ENCODE data around the gene SPX.

Gene SPX

DNA sequence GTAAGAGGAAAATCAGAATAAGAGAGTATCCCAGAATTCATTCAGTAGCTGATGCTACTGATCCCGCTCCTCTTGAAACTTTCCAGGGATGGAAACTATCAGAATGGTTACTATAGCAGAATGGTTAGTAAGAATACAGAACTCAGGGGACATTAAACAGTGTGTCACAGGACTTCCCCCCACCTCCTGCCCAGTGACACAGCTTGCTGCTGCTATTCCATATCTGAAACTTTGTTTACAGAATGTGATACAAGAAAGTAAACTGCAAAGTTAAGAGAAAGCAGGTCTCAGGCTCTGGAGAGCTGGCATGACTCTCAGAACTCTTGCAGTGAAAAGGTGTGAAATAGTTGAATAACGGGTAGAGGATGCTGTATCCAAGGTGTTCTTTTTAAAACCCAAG, 3.4 kb downstream of the SPX start:
- H3K4me3 ChIP-seq (ENCODE audit: low read depth, low read length): no peak overlapping the region
- TF ChIP-seq, protein P1, sequence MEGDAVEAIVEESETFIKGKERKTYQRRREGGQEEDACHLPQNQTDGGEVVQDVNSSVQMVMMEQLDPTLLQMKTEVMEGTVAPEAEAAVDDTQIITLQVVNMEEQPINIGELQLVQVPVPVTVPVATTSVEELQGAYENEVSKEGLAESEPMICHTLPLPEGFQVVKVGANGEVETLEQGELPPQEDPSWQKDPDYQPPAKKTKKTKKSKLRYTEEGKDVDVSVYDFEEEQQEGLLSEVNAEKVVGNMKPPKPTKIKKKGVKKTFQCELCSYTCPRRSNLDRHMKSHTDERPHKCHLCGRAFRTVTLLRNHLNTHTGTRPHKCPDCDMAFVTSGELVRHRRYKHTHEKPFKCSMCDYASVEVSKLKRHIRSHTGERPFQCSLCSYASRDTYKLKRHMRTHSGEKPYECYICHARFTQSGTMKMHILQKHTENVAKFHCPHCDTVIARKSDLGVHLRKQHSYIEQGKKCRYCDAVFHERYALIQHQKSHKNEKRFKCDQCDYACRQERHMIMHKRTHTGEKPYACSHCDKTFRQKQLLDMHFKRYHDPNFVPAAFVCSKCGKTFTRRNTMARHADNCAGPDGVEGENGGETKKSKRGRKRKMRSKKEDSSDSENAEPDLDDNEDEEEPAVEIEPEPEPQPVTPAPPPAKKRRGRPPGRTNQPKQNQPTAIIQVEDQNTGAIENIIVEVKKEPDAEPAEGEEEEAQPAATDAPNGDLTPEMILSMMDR (IDR thresholded peaks at IDR 0.05; ENCODE audit: borderline replicate concordance, insufficient read depth, low read depth, low read length): no peak

DNA sequence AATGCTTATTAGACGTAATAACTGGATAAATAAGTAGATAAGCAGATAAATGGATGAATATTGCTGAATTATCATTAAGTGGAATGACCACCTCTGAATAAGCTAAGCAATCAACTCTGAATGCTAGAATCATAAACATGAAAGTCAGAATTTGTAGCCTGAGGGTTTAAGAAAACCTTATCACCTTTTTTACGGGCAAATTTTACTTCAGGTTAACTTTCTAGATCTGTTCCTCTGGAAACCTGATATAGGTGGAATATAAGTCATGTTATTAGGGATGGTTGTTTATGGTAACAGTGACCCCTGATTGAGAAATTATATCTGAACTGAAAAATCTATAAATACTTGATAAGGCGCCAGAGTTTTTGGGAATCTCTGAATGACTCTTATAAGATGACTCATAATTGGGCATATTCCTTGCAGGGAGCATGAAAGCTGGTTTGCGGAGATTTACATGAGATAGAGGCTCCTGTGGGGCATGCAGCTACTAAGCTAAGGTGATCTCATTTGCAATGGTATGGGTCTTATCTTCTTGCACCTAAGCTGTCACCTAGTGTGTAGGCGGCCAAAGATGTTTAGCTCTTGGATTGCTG, 12.1 kb downstream of the SPX start:
- TF ChIP-seq, protein P1 (IDR thresholded peaks at IDR 0.05; ENCODE audit: borderline replicate concordance, insufficient read depth, low read depth, low read length): no peak
- no peak overlapping the region for H3K4me3 ChIP-seq (ENCODE audit: low read depth, low read length)

DNA sequence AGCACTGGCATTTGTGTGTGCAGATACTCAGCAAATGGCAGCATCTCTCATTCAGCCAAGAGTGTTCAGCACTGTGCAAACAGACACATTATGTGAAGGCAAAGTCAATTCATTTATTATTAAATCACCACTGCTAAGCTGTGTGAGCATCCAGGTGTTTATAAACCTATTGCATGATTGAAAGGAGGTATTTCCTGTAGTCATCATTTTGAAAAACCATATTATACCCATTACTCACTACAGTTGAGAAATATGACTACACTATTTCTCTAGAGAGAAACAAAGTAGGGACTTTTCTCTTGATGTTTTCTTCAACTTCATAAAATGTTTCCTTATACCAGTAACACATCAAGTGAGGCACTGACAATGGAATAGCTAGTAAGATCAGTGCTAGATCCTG, 13.7 kb downstream of the SPX start:
- TF ChIP-seq, protein P1 (IDR thresholded peaks at IDR 0.05; ENCODE audit: borderline replicate concordance, insufficient read depth, low read depth, low read length): no peak

DNA sequence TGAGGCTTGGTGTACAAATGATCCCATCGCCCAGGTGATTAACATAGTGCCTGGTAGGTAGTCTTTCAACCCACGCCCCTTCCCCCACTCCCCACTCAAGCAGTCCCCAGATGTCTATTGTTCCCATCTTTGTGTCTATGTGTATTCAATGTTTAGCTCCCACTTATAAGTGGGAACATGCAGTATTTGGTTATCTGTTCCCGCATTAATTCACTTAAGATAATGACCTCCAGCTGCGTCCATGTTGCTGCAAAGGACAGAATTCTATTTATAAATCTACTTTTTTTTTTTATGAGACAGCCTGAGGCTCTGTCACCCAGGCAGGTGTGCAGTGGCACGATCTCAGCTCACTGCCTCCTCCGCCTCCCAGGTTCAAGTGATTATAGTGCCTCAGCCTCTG, 15.7 kb downstream of the SPX start:
- TF ChIP-seq, protein P1 (IDR thresholded peaks at IDR 0.05; ENCODE audit: borderline replicate concordance, insufficient read depth, low read depth, low read length): no peak
- H3K4me3 ChIP-seq (ENCODE audit: low read depth, low read length): no peak overlapping the region

More for the DNA sequence above, 13.7 kb downstream of the SPX start:
- no peak overlapping the region for H3K4me3 ChIP-seq (ENCODE audit: low read depth, low read length)

DNA sequence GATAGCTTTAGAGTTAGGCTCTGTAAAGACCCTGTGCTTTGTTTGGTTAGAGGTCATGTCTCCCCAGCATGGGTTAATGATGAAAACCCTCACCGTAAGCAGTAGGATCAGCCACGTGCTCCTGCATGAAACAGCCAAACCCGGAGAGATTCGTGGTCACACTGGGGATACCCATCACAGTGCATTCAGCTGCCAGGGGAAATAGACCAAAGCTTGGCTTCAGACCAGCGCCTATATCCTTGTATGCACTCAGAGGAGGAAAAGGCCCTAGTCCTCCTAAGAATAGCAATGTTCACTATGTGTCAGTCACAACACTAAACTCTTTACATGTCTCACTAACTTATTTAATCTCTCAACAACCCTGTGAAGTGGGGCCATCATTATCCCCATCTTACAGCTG, 16.3 kb downstream of the SPX start:
- H3K4me3 ChIP-seq (ENCODE audit: low read depth, low read length): no peak overlapping the region
- TF ChIP-seq, protein P1 (IDR thresholded peaks at IDR 0.05; ENCODE audit: borderline replicate concordance, insufficient read depth, low read depth, low read length): no peak

DNA sequence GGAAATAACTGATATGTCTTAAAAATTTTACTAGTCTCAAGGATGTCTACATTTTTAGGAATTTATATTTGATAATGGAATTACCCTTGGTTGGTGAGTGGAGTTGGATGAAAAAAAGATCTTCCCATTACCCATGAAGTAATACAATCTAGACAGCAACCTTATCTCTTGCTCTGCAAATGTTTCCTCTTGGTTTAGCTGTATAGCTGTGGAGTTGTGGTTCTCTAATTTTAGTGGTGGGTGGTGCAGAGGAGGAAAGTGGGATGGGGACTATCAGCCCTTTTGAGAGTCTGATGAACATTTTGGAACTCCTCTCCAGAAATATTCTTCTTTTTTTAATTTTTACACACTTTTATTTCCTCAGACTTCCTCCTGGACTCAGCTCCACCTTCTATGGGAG, 17.1 kb downstream of the SPX start:
- TF ChIP-seq, protein P1 (IDR thresholded peaks at IDR 0.05; ENCODE audit: borderline replicate concordance, insufficient read depth, low read depth, low read length): no peak
- H3K4me3 ChIP-seq (ENCODE audit: low read depth, low read length): no peak overlapping the region

DNA sequence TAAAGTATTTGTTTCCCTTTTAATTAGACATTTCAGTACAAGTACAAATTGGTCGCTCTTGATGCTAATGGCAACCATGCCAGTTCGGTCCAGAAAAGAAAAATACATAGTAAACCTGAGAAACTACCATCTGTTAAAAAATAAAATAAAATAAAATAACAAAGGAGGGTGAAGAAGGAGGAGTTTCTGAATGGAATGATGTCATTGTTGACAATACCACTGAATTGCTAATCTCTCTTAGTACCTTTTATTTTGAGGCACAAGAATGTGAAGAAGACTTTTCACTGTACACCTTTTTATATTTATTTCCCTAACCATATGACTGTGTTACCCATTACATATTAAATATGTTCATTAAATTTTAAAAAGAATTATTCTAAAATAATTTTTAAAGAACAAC, 19.5 kb downstream of the SPX start:
- no peak overlapping the region for H3K4me3 ChIP-seq (ENCODE audit: low read depth, low read length)

More for the DNA sequence above, 19.5 kb downstream of the SPX start:
- TF ChIP-seq, protein P1 (IDR thresholded peaks at IDR 0.05; ENCODE audit: borderline replicate concordance, insufficient read depth, low read depth, low read length): no peak

All from GM12875 (cell line).